ENCODE results near the gene CASP3.

- TF ChIP-seq, protein P1, sequence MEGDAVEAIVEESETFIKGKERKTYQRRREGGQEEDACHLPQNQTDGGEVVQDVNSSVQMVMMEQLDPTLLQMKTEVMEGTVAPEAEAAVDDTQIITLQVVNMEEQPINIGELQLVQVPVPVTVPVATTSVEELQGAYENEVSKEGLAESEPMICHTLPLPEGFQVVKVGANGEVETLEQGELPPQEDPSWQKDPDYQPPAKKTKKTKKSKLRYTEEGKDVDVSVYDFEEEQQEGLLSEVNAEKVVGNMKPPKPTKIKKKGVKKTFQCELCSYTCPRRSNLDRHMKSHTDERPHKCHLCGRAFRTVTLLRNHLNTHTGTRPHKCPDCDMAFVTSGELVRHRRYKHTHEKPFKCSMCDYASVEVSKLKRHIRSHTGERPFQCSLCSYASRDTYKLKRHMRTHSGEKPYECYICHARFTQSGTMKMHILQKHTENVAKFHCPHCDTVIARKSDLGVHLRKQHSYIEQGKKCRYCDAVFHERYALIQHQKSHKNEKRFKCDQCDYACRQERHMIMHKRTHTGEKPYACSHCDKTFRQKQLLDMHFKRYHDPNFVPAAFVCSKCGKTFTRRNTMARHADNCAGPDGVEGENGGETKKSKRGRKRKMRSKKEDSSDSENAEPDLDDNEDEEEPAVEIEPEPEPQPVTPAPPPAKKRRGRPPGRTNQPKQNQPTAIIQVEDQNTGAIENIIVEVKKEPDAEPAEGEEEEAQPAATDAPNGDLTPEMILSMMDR (conservative IDR thresholded peaks at IDR 0.05; ENCODE audit: low read depth, low read length): no peak
- no peak for TF ChIP-seq EZH2 (IDR thresholded peaks at IDR 0.05; ENCODE audit: borderline replicate concordance, low read depth, low read length, poor library complexity, severe bottlenecking)
Observed at GRCh38 chr4:184588893-184589292, 60.4 kb downstream of the CASP3 start.
